ENCODE data around the gene HSD11B1. TPM values are rescaled to one million over a fixed set of nuclear protein-coding genes. Genes with fewer than 3 reads are reported as not detected.
A peak's percentile ranks its signal among the peaks of the same experiment; 100 is the strongest.

HSD11B1 gene
- total and polyA plus RNA-seq, 4 donors, result 0.09 to 488 (median 304) TPM

DNA sequence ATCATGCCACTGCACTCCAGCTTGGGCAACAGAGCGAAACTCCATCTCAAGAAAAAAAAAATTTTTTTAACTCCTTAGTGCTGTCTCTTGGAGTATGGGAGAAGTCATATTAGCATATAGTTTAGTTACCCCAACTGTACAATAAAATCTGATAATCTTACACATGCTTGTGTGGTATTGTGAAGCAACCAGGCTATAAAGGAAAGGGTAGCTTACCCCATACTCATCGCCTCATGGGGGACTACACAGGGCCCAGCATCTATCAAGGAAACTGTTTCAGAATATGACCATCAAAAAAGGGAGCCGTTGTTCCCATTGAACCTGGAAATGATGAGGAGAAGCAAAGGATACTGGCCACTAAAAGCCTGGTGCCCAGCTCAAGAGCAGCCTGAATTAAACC lies 48.2 kb downstream of the HSD11B1 start (continued):
- TF ChIP-seq, protein P1, sequence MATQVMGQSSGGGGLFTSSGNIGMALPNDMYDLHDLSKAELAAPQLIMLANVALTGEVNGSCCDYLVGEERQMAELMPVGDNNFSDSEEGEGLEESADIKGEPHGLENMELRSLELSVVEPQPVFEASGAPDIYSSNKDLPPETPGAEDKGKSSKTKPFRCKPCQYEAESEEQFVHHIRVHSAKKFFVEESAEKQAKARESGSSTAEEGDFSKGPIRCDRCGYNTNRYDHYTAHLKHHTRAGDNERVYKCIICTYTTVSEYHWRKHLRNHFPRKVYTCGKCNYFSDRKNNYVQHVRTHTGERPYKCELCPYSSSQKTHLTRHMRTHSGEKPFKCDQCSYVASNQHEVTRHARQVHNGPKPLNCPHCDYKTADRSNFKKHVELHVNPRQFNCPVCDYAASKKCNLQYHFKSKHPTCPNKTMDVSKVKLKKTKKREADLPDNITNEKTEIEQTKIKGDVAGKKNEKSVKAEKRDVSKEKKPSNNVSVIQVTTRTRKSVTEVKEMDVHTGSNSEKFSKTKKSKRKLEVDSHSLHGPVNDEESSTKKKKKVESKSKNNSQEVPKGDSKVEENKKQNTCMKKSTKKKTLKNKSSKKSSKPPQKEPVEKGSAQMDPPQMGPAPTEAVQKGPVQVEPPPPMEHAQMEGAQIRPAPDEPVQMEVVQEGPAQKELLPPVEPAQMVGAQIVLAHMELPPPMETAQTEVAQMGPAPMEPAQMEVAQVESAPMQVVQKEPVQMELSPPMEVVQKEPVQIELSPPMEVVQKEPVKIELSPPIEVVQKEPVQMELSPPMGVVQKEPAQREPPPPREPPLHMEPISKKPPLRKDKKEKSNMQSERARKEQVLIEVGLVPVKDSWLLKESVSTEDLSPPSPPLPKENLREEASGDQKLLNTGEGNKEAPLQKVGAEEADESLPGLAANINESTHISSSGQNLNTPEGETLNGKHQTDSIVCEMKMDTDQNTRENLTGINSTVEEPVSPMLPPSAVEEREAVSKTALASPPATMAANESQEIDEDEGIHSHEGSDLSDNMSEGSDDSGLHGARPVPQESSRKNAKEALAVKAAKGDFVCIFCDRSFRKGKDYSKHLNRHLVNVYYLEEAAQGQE (IDR thresholded peaks at IDR 0.05), result no peak
- TF ChIP-seq YY1 (IDR thresholded peaks at IDR 0.05) (no peak), NR2F2 (IDR thresholded peaks at IDR 0.05) (no peak)

DNA sequence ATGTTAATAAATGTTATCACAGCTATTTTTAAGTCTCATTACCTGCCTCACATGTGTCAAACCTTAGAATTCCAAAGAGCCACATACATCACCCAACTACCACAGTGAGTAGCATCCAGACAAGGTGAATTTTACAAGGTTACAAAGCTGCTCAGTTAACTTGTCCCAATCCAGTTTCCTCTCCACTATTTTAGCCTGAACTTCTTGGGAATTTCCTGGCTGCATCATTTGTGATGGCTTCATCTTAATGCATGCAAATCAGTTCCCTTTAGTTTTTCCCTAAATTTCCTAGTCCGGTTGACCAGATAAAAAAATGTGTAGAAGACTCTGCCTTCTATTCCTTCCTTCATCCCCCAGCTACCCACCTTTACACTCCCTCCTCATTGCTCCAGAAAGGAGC lies 50.6 kb downstream of the HSD11B1 start:
- H3K4me3 ChIP-seq (ENCODE audit: low read depth in 1 of 3, low read length in 3 of 3), result no peak overlapping the region
- no peak overlapping the region for H3K9ac ChIP-seq (ENCODE audit: low read depth in 1 of 2, low read length in 2 of 2)
- WGBS, result 84% methylated on average over 1 of the region's 1 CpG
- H3K27ac ChIP-seq (ENCODE audit: low read depth in 1 of 2, low read length in 2 of 2), result peak overlapping the region; percentile 43 to 81
- no peaks in the 10 kb centered on the region for H3K4me1 ChIP-seq (ENCODE audit: control insufficient read depth in 4 of 4, insufficient read depth in 4 of 4, low read length in 3 of 4)
- TF ChIP-seq, protein P2, sequence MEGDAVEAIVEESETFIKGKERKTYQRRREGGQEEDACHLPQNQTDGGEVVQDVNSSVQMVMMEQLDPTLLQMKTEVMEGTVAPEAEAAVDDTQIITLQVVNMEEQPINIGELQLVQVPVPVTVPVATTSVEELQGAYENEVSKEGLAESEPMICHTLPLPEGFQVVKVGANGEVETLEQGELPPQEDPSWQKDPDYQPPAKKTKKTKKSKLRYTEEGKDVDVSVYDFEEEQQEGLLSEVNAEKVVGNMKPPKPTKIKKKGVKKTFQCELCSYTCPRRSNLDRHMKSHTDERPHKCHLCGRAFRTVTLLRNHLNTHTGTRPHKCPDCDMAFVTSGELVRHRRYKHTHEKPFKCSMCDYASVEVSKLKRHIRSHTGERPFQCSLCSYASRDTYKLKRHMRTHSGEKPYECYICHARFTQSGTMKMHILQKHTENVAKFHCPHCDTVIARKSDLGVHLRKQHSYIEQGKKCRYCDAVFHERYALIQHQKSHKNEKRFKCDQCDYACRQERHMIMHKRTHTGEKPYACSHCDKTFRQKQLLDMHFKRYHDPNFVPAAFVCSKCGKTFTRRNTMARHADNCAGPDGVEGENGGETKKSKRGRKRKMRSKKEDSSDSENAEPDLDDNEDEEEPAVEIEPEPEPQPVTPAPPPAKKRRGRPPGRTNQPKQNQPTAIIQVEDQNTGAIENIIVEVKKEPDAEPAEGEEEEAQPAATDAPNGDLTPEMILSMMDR (IDR thresholded peaks at IDR 0.05; ENCODE audit: low read depth, low read length, missing input control), result no peak
- no peaks in the 10 kb centered on the region for H3K9me3 ChIP-seq (ENCODE audit: control insufficient read depth in 4 of 4, low read length in 3 of 4)
- H3K36me3 ChIP-seq (ENCODE audit: control insufficient read depth in 4 of 4, insufficient read depth in 3 of 4, low read depth in 1 of 4, low read length in 3 of 4), result no peaks in the 10 kb centered on the region
- DNase-seq (ENCODE audit: low spot score), result no peak
- H3K27me3 ChIP-seq (ENCODE audit: control insufficient read depth in 4 of 4, insufficient read depth in 4 of 4, low read length in 3 of 4), result no peaks in the 10 kb centered on the region

DNA sequence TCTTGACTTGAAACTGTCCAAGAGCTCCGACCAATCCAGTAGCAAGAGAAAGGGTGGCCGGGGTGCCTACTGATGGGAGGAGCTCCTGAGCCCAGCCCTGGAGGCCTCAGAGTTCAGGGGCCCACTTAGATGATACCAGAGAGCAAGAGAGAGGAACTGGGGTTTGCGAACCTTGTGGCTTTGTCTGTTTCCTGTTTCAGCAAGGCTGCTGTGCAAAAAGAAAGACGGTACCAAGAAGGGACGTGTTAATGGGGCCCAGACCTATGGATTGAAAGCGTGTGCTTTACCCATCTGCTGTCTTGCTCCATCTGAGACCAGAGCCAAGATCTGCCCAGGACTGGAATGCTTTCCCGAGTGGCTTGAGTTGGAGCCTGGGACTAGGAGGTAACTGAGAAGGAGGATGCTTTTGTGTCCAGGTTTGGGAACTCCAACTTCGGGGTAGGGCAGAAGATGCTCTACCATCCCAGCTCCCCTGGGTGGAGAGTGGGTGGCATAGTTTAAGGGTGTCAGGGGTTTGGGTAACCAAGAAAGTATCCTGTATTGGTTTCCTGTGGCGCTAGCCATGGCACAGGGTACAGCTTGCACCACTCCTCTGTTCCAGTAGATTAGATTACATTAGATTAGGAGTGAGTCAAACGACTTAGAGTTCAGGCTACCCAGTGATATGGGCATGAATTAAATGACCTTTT lies 51.4 kb downstream of the HSD11B1 start, which contains the start of gene TRAF3IP3:
TRAF3IP3 (plus strand) TSS at position 128 of the 689 bp plus-strand sequence. CDS start 3,987 bp downstream, outside the sequence.
- Histone ChIP-seq H3K36me3 (ENCODE audit: control insufficient read depth in 4 of 4, insufficient read depth in 3 of 4, low read depth in 1 of 4, low read length in 3 of 4) (no peaks in the 10 kb centered on the region), H3K4me1 (ENCODE audit: control insufficient read depth in 4 of 4, insufficient read depth in 4 of 4, low read length in 3 of 4) (no peaks in the 10 kb centered on the region), H3K4me3 (ENCODE audit: low read depth in 1 of 3, low read length in 3 of 3) (peak within 1 kb of the TSS in 2 of 3 donors; percentile 4 to 38), H3K27ac (ENCODE audit: low read depth in 1 of 2, low read length in 2 of 2) (peak within 1 kb of the TSS; percentile 43 to 81), H3K9ac (ENCODE audit: low read depth in 1 of 2, low read length in 2 of 2) (peak within 1 kb of the TSS in 1 of 2 donors; percentile 58), H3K9me3 (ENCODE audit: control insufficient read depth in 4 of 4, low read length in 3 of 4) (no peaks in the 10 kb centered on the region), H3K27me3 (ENCODE audit: control insufficient read depth in 4 of 4, insufficient read depth in 4 of 4, low read length in 3 of 4) (no peaks in the 10 kb centered on the region)
- 69% methylated on average over 10 of the region's 10 CpGs for WGBS
- DNase-seq (ENCODE audit: low spot score), result no peak
- TF ChIP-seq RAD21 (IDR thresholded peaks at IDR 0.05), result no peak
- TF ChIP-seq, protein P3, sequence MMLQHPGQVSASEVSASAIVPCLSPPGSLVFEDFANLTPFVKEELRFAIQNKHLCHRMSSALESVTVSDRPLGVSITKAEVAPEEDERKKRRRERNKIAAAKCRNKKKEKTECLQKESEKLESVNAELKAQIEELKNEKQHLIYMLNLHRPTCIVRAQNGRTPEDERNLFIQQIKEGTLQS (IDR thresholded peaks at IDR 0.05), result no peak
- TF ChIP-seq, protein P2 (IDR thresholded peaks at IDR 0.05; ENCODE audit: low read depth, low read length, missing input control), result no peak
- no peak for TF ChIP-seq RXRA (IDR thresholded peaks at IDR 0.05)
- TF ChIP-seq NR2F2 (IDR thresholded peaks at IDR 0.05), result no peak
- no peak for TF ChIP-seq TAF1 (conservative IDR thresholded peaks at IDR 0.05)
- TF ChIP-seq, protein P4, sequence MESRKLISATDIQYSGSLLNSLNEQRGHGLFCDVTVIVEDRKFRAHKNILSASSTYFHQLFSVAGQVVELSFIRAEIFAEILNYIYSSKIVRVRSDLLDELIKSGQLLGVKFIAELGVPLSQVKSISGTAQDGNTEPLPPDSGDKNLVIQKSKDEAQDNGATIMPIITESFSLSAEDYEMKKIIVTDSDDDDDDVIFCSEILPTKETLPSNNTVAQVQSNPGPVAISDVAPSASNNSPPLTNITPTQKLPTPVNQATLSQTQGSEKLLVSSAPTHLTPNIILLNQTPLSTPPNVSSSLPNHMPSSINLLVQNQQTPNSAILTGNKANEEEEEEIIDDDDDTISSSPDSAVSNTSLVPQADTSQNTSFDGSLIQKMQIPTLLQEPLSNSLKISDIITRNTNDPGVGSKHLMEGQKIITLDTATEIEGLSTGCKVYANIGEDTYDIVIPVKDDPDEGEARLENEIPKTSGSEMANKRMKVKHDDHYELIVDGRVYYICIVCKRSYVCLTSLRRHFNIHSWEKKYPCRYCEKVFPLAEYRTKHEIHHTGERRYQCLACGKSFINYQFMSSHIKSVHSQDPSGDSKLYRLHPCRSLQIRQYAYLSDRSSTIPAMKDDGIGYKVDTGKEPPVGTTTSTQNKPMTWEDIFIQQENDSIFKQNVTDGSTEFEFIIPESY (IDR thresholded peaks at IDR 0.05), result no peak
- no peak for TF ChIP-seq JUND (IDR thresholded peaks at IDR 0.05)
- TF ChIP-seq GABPA (IDR thresholded peaks at IDR 0.05 in 1 of 2, conservative IDR thresholded peaks at IDR 0.05 in 1 of 2), result no peak
- TF ChIP-seq EGR1 (IDR thresholded peaks at IDR 0.05; ENCODE audit: low read depth in 2 of 2), result no peak
- TF ChIP-seq, protein P1 (IDR thresholded peaks at IDR 0.05), result no peak
- TF ChIP-seq FOXA2 (IDR thresholded peaks at IDR 0.05), result no peak
- TF ChIP-seq, protein P5, sequence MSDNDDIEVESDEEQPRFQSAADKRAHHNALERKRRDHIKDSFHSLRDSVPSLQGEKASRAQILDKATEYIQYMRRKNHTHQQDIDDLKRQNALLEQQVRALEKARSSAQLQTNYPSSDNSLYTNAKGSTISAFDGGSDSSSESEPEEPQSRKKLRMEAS (IDR thresholded peaks at IDR 0.05), result no peak
- TF ChIP-seq HNF4A (conservative IDR thresholded peaks at IDR 0.05), result no peak

Data from liver (tissue), 9 donors.